Osteoblast (primary cell): ENCODE results near the gene RSPRY1. TPM values are rescaled to one million over a fixed set of nuclear protein-coding genes. Genes with fewer than 3 reads are reported as not detected.

Experiments
- DNase-seq: peaks from one replicate; pipeline ENCODE4 v3.0.0; 2011; ENCODE audit warnings: low spot score, mixed read lengths; ENCODE audit not compliant: insufficient read length; ENCODE audit errors: missing footprints
- H2AFZ ChIP-seq: 2 replicates; pipeline ENCODE4 v1.6.0; 2011; ENCODE audit warnings: mild to moderate bottlenecking, low read length
- H3K27ac ChIP-seq: 2 replicates; pipeline ENCODE4 v1.5.1; 2011; ENCODE audit warnings: mild to moderate bottlenecking, low read depth, low read length, moderate library complexity
- H3K27me3 ChIP-seq: 2 replicates; pipeline ENCODE4 v1.6.0; 2012; ENCODE audit warnings: mild to moderate bottlenecking, control low read depth, inconsistent platforms, low read length, moderate library complexity; ENCODE audit not compliant: insufficient read depth
- H3K36me3 ChIP-seq: 2 replicates; pipeline ENCODE4 v1.5.1; 2011; ENCODE audit warnings: mild to moderate bottlenecking, low read length, control low read depth, moderate library complexity; ENCODE audit not compliant: insufficient read depth
- H3K4me1 ChIP-seq: 2 replicates; pipeline ENCODE4 v1.5.1; 2011; ENCODE audit warnings: mild to moderate bottlenecking, low read length, control low read depth, moderate library complexity; ENCODE audit not compliant: insufficient read depth
- H3K4me2 ChIP-seq: 2 replicates; pipeline ENCODE4 v1.6.0; 2011; ENCODE audit warnings: mild to moderate bottlenecking, low read length; ENCODE audit not compliant: insufficient read depth
- H3K4me3 ChIP-seq: fragments of 200-600 bp; sonication (generic); 3 replicates; pipeline ENCODE4 v1.5.1; 2012; ENCODE audit warnings: mild to moderate bottlenecking, low read length, inconsistent platforms; ENCODE audit not compliant: insufficient read depth
- H3K79me2 ChIP-seq: 2 replicates; pipeline ENCODE4 v1.6.0; 2012; ENCODE audit warnings: mild to moderate bottlenecking, low read length, control low read depth, inconsistent platforms; ENCODE audit not compliant: insufficient read depth
- H3K9me3 ChIP-seq: 2 replicates; pipeline ENCODE4 v1.5.1; 2011; ENCODE audit warnings: low read depth, low read length, control low read depth
- H4K20me1 ChIP-seq: 2 replicates; pipeline ENCODE4 v1.6.0; 2012; ENCODE audit warnings: mild to moderate bottlenecking, low read length, control low read depth; ENCODE audit not compliant: insufficient read depth
- CTCF ChIP-seq: IDR thresholded peaks from 2 replicates; pipeline ENCODE4 v1.5.1; 2011; ENCODE audit warnings: mild to moderate bottlenecking, low read depth, low read length, moderate library complexity; ENCODE audit errors: extremely low read depth
- total RNA-seq: library from RNA; depleted of rRNA; stranded (reverse); fragments of >200 nt; gene quantifications from 2 replicates; pipeline ENCODE4 v1.2.3, GENCODE V29; 2012

RSPRY1 gene
- total RNA-seq, 1 donor, result 57.2 TPM

GRCh38 chr16:57202095-57202886 is 16.2 kb downstream of the RSPRY1 start:
- Histone ChIP-seq H3K79me2 (peaks cover 57% of the 10 kb centered on the region), H3K27ac (peak overlapping the region; percentile 8)
- TF ChIP-seq CTCF, result no peak

GRCh38 chr16:57203451-57203850 is 17.3 kb downstream of the RSPRY1 start:
- H3K27me3 ChIP-seq, result no peaks in the 10 kb centered on the region
- peaks cover 3% of the 10 kb centered on the region for H3K4me1 ChIP-seq
- no peak for TF ChIP-seq CTCF
- peaks cover 2% of the 10 kb centered on the region for H4K20me1 ChIP-seq
- H3K9me3 ChIP-seq, result no peaks in the 10 kb centered on the region
- DNase-seq, result no peak
- H3K4me2 ChIP-seq, result no peak overlapping the region
- no peak overlapping the region for H3K4me3 ChIP-seq
- H3K36me3 ChIP-seq, result peaks cover 31% of the 10 kb centered on the region
- H3K27ac ChIP-seq, result no peak overlapping the region
- H3K79me2 ChIP-seq, result peaks cover 46% of the 10 kb centered on the region
- no peak overlapping the region for H2AFZ ChIP-seq

More at GRCh38 chr16:57202095-57202886, 16.2 kb downstream of the RSPRY1 start:
- DNase-seq, result no peak
- Histone ChIP-seq H3K4me2 (no peak overlapping the region), H3K4me1 (peaks cover 3% of the 10 kb centered on the region), H4K20me1 (peaks cover 2% of the 10 kb centered on the region), H3K9me3 (no peaks in the 10 kb centered on the region), H2AFZ (no peak overlapping the region), H3K4me3 (no peak overlapping the region), H3K36me3 (peaks cover 24% of the 10 kb centered on the region), H3K27me3 (no peaks in the 10 kb centered on the region)

- peaks cover 36% of the 10 kb centered on the region for H3K79me2 ChIP-seq
- H3K9me3 ChIP-seq, result no peaks in the 10 kb centered on the region
- H3K4me1 ChIP-seq, result no peaks in the 10 kb centered on the region
- H3K4me3 ChIP-seq, result no peak overlapping the region
- H2AFZ ChIP-seq, result no peak overlapping the region
- no peak overlapping the region for H3K27ac ChIP-seq
- H3K4me2 ChIP-seq, result no peak overlapping the region
- no peaks in the 10 kb centered on the region for H3K27me3 ChIP-seq
- H3K36me3 ChIP-seq, result peaks cover 39% of the 10 kb centered on the region
- no peak for TF ChIP-seq CTCF
- no peaks in the 10 kb centered on the region for H4K20me1 ChIP-seq
- no peak for DNase-seq
These were observed 18.5 kb downstream of the RSPRY1 start for GRCh38 chr16:57204675-57205074.

GRCh38 chr16:57208926-57209325 is 22.8 kb downstream of the RSPRY1 start:
- H3K27ac ChIP-seq, result no peak overlapping the region
- DNase-seq, result no peak
- no peak for TF ChIP-seq CTCF
- H3K4me3 ChIP-seq, result no peak overlapping the region
- no peaks in the 10 kb centered on the region for H3K27me3 ChIP-seq
- no peaks in the 10 kb centered on the region for H3K9me3 ChIP-seq
- H3K79me2 ChIP-seq, result peaks cover 17% of the 10 kb centered on the region
- no peak overlapping the region for H3K4me2 ChIP-seq
- no peaks in the 10 kb centered on the region for H4K20me1 ChIP-seq
- no peaks in the 10 kb centered on the region for H3K4me1 ChIP-seq
- H2AFZ ChIP-seq, result no peak overlapping the region
- H3K36me3 ChIP-seq, result peaks cover 57% of the 10 kb centered on the region
